Stimulated activated CD4-positive, alpha-beta T cell treated with anti-CD3 and anti-CD28 coated beads, Interleukin-4, amount 100 ng/mL, for 24 hours (primary cell): Measurements from ENCODE around the gene LYZ.

Experiments used
- DNase-seq: peaks from one replicate; pipeline ENCODE4 v3.0.0-alpha.2; 2020

The LYZ gene

DNA sequence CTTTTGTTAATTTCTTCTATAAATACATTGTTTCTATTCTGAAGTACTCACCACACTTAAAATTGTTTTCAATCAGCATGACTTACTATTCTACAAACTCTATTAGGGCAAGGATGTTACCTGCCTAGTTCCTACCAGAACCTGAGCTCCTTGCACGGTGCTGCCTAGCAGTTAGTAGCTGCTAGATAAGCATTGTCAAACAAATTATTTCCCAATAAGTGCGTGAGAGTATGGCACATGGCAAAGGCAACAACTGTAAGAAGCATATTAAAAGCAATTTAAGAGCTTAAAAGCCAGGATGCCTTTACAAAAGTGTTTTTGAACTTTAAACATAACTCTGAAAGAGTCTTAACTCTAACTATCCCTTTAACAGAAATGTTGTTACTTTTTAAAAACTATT lies 8.2 kb upstream of the LYZ start:
- no peak for DNase-seq

GRCh38 chr12:69341328-69341727 lies 6.9 kb upstream of the LYZ start:
- no peak for DNase-seq

- no peak for DNase-seq
Measured at GRCh38 chr12:69342421-69342820, 5.8 kb upstream of the LYZ start.

GRCh38 chr12:69343357-69343756 lies 4.8 kb upstream of the LYZ start:
- DNase-seq = no peak

GRCh38 chr12:69343885-69344612 lies 4.1 kb upstream of the LYZ start:
- no peak for DNase-seq

DNA sequence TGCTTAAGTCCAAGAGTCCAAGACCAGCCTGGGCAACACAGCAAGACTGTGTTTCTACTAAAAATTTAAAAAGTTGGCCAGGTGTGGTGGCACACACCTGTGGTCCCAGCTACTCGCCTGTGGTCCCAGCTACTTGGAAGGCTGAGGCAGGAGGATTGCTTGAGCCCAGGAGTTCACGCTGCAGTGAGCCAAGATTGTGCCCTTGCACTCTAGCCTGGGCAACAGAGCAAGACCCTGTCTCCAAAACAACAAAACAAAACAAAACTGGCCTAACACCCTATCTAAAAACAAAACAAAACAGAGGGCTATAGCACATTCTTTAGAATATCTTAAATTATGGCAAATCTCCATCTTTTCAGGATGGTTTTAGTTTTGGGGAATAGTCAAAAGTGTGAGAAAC lies 3.1 kb upstream of the LYZ start:
- no peak for DNase-seq

DNA sequence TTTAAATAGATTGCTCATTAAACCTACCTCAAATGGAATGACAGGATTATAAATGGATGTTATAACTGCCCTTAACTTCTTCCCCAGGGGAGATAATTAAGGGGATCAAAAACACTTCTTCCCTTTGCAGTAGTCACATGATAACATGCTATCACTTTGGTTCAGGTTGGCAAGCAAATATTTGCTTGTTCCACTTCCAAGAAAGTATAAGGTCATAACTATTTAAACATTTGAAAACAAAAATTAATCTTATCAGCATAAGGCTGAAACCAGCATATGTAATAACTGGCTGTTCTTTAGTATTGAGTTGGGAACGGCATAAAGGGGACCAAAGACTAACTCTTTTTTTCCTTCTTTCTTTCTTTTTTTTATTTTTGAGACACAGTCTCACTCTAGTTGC lies 2.4 kb upstream of the LYZ start:
- no peak for DNase-seq

DNA sequence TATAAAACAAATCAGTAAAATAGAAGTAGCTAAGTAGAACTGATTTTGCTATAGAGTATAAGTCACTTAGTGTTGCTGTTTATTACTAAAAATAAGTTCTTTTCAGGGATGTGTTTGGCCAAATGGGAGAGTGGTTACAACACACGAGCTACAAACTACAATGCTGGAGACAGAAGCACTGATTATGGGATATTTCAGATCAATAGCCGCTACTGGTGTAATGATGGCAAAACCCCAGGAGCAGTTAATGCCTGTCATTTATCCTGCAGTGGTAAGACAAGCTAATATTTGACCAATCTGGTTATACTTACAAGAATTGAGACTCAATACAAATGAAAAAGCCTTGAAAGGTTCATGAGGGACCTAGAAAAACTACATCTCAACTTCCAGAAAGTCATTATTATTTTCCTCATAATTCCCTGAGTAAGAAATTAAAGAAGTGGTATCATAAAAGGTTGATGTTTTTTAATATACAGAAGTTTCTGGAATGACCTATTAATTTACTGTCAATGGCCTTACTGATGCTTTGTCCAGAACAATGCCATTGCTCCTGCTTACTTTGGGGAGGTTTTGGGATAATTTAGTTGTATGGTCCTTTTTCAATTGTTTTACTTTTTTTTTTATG lies 1.9 kb downstream of the LYZ start:
- no peak for DNase-seq

GRCh38 chr12:69350777-69351176 lies 2.6 kb downstream of the LYZ start:
- DNase-seq = no peak

DNA sequence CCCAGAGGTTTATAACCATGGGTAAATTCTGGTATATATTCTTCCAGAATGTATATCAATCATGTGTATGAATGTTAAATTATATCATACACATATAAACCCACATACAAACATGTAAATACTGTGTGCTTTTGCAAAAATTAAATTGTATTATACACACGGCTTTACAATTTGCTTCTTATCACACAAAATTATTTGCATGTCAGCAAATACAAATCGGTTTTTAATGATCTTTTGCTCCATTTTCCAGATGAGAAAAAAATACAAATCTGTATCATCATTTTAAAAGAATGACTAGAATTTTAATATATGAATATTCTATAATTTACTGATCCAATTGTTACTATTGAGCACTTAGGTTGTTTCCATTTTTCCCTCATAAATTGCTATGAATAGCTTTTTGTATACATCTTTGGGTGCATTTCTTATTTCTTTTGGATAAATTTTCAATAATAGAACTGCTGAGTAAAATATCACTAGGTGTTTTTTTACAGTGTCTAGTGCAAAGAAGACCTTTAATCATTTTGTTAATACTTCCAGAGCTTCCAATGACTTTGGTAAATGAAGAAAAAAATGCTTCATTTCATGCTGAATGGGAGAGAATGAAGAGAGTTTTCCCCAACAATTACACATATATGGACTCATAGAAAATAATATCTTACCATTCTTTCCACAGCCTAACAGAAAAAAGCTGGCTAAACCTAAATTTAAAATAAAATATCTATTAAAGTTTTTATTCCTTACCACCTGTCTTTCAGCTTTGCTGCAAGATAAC lies 3.5 kb downstream of the LYZ start:
- no peak for DNase-seq

DNA sequence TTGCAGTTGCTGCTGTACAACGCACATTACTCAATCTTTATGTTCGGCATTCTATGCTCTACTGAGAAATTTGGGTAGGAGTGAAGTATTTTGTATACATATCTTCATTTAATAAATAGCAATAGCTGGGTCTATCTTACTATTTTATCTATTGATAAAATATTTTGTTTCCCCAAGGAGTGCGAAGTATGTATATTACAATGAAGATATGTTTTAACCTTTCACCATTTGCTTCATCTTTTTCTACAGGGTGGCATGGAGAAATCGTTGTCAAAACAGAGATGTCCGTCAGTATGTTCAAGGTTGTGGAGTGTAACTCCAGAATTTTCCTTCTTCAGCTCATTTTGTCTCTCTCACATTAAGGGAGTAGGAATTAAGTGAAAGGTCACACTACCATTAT lies 4.7 kb downstream of the LYZ start:
- no peak for DNase-seq

DNA sequence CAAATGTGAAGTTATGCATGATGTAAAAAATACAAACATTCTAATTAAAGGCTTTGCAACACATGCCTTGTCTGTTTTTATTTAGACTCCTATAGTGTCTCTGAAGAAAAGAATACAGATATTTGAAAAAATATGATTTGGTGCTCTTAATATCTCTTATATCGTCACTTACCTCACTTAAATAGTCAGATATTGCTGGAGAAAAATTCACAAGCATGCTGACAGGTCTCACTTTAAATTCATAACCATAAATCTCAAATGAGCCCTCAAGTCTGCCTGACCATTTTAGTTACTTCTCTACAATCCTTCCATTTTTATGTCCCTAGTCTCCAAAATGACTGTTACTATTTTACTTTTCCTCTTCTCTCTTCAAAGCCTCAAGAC lies 6.0 kb downstream of the LYZ start:
- DNase-seq = no peak

DNA sequence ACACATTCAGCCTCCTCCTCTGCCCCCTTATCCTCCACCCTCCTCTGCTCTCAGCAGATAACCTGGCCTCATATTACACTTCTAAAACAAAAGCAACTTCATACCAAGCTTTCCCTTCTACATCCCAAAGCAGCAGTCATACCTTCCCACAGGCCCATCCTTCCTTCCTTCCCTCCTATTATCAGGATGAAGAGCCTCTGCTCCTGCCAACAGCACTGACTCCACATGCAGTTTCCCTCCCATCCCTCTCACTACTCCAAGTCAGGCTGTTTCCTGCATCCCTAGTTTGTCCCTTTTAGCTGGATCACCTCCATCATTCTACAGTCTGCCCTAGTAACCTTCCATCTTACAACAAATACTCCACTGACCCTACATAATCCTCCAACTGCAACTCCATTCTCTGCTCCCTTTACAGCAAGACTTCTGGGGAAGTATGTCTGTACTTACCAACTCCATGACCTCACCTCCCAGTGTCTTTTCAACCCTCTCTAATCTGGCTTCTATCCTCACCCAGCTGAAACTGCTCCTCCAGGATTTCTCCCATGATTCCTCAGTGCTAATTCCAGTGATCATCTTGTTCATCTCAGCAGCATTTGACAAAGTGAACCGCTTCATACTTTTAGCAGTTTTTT lies 6.5 kb downstream of the LYZ start:
- no peak for DNase-seq

GRCh38 chr12:69355363-69356028 lies 7.3 kb downstream of the LYZ start:
- no peak for DNase-seq

GRCh38 chr12:69359531-69360347 lies 11.6 kb downstream of the LYZ start, which contains the start of gene YEATS4:
Gene YEATS4 (plus strand): TSS chr12:69359743. CDS start chr12:69359973, 230 bp downstream.
- DNase-seq = peak; percentile 90

DNA sequence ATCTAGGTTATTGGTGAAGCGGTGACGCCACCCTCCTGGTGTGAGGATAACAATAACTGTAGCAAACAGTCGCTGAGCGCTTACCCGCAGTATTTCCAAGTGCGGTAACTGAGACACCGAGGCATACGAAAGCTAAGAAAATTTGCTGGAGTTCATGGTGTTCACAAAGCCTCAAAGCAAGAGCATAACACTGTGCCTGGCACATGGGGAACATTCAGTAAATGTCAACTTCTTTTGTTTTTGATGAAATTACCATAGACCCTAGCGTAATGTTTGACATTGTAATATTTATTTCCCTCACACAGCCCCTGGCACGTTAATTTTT lies 12.1 kb downstream of the LYZ start:
- DNase-seq = no peak

GRCh38 chr12:69366796-69367195 lies 18.6 kb downstream of the LYZ start:
- DNase-seq = no peak

DNA sequence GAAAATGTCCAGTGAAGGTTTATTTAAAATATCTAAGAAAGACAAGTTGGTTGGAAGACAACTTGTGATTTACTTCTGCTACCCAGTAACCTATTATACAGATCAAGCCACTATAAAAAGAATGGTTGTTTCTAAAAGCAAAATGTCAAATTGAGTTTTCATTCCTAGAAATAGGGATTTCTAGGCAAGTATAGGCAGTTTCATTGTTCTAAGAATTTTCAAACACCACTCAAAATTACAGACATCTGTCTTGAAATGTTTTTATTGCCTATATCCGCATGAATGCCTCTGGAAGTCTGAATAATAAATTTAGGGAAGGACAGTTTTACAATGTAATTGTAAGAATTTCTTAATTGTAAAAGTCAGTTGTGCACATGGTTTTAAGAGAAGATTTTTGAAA lies 20.0 kb downstream of the LYZ start:
- DNase-seq = no peak

GRCh38 chr12:69383074-69383473 lies 34.9 kb downstream of the LYZ start:
- DNase-seq = no peak

GRCh38 chr12:69385038-69385437 lies 36.9 kb downstream of the LYZ start:
- no peak for DNase-seq

- DNase-seq = no peak
Measured at GRCh38 chr12:69386921-69387320, 38.7 kb downstream of the LYZ start.

DNA sequence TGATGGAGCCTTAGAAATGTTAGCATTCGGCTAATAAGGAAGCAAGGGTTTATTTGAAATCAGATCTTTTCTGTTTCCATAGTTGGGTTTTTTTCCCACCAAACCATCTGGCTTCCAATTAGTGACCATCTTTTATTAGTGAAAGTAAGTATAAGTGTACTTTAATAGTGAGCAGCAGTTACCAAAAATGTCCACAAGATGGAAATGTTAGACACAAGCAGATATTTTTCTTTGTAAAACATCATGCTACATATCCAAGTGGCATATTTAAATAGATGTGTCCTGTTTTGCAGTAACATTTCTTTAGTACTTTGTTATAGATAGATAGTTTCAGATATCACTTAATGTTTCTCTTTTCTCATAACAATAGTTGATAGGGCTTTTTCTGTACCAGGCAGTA lies 40.2 kb downstream of the LYZ start:
- no peak for DNase-seq
